GM12864 (cell line): ENCODE data around the gene BRD3.

Source experiments
- DNase-seq: peaks from one replicate; pipeline ENCODE4 v3.0.0-alpha.2; 2011; ENCODE audit warnings: low read depth
- H3K4me3 ChIP-seq: 2 replicates; pipeline ENCODE4 v1.5.1; 2011; ENCODE audit warnings: mild to moderate bottlenecking, low read depth, low read length, control low read depth
- TF ChIP-seq, protein P1 (sequence below): IDR thresholded peaks from 2 replicates; pipeline ENCODE4 v1.5.1; 2011; ENCODE audit warnings: low read depth, mild to moderate bottlenecking, moderate library complexity, low read length, control low read depth, inconsistent platforms; ENCODE audit errors: missing control alignments

BRD3 gene

GRCh38 chr9:134057751-134058701, 9.8 kb downstream of the BRD3 start:
- DNase-seq = no peak
- TF ChIP-seq, protein P1, sequence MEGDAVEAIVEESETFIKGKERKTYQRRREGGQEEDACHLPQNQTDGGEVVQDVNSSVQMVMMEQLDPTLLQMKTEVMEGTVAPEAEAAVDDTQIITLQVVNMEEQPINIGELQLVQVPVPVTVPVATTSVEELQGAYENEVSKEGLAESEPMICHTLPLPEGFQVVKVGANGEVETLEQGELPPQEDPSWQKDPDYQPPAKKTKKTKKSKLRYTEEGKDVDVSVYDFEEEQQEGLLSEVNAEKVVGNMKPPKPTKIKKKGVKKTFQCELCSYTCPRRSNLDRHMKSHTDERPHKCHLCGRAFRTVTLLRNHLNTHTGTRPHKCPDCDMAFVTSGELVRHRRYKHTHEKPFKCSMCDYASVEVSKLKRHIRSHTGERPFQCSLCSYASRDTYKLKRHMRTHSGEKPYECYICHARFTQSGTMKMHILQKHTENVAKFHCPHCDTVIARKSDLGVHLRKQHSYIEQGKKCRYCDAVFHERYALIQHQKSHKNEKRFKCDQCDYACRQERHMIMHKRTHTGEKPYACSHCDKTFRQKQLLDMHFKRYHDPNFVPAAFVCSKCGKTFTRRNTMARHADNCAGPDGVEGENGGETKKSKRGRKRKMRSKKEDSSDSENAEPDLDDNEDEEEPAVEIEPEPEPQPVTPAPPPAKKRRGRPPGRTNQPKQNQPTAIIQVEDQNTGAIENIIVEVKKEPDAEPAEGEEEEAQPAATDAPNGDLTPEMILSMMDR = no peak
- H3K4me3 ChIP-seq = no peak overlapping the region

- H3K4me3 ChIP-seq = no peak overlapping the region
- DNase-seq = no peak
- TF ChIP-seq, protein P1 = no peak
Measured at GRCh38 chr9:134057307-134057657, 10.5 kb downstream of the BRD3 start.

DNA sequence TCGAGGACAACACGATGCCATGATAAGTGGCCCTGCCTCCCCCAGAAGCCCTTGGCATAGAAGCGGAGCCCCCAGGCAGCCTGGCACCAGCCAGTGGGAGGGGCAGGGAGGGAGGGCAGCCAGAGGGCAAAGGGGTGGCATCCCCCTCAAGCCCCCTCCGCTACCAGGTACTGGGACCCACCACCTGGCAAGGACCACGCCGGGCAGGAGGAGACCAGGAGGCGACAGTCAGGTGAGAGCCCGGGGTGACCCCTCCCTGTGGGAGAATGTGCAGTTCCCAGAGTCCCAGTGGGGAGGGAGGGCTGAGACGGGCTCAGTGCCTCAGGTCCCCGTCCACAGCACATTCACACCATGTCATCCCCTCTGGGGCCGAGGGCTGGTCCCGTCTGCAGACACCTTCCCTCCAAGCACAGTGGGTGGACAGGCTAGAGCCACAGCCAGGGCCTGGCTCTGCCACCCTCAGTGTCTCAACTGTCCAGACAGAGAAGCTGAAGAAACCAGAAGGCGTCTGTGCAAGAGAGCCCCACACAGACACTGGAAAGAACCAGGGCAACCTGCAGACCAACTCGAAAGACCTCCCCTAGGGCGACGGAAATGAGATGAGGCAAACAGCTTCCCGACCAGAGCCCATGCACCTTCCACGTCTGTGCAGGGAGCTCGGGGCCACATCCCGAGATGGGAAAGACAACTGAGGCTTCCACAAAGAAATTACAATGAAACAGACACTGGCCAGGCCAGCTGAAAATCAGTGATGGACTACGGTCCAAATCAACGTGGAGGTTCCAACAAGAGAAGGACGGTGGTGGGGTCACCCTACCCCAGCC, 11.1 kb downstream of the BRD3 start:
- TF ChIP-seq, protein P1 = no peak
- no peak overlapping the region for H3K4me3 ChIP-seq
- no peak for DNase-seq

DNA sequence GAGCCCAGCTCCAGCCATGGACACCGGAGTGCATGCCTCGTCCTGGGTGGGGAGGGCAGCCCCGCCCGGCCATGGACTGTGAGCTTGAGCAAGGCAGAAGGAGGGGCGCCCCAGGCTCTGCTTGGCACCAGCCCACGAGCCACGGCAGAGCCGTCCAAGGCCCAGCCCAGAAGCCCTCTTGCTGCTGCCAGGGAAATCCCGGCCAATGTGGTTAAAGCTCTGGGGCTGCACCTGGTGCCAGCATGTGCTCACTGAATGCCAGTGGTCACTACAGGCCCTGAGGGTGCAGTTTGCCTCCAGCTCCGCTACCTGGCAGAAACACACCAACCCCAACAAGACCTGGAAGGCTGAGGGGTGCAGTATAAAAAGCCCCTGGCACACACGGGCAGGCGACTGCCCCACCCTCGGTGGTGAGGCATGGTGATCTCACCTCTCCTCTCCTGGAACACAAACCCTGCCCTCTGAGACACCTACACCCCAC, 11.8 kb downstream of the BRD3 start:
- TF ChIP-seq, protein P1 = no peak
- H3K4me3 ChIP-seq = no peak overlapping the region
- no peak for DNase-seq

GRCh38 chr9:134054891-134055811, 12.7 kb downstream of the BRD3 start:
- TF ChIP-seq, protein P1 = no peak
- DNase-seq = no peak
- H3K4me3 ChIP-seq = no peak overlapping the region
